Gastroesophageal sphincter (tissue), 4 donors: Measurements from ENCODE around the gene CD38. TPM values are rescaled to one million over a fixed set of nuclear protein-coding genes. Genes with fewer than 3 reads are reported as not detected.
"Not testable (repeated sequence)": the region's sequence is repeated elsewhere in the genome, so short reads cannot be mapped to it uniquely, and the experiment has no call there.

Source experiments
- ATAC-seq: fragments of 150-250 bp; one replicate; pipeline ENCODE4 v1.9.1; 2016; ENCODE audit warnings: mild to moderate bottlenecking, moderate library complexity
- H3K27ac ChIP-seq, 4 donors: fragments of 200-600 bp; sonication (generic) in 3 of 4; 1 replicate in 3 of 4; 2 replicates in 1 of 4; pipeline ENCODE4 v1.5.1; 2016 to 2019
- H3K27me3 ChIP-seq: fragments of 200-600 bp; sonication (generic); one replicate; pipeline ENCODE4 v1.5.1; 2019
- H3K36me3 ChIP-seq, 2 donors: fragments of 200-600 bp; sonication (generic); one replicate each; pipeline ENCODE4 v1.5.1; 2019; ENCODE audit warnings: control low read depth in 1 of 2
- H3K4me1 ChIP-seq, 3 donors: fragments of 200-600 bp; sonication (generic); 1 replicate in 2 of 3; 2 replicates in 1 of 3; pipeline ENCODE4 v1.5.1; 2016 to 2019; ENCODE audit warnings: control low read depth in 2 of 3
- H3K4me3 ChIP-seq, 2 donors: fragments of 200-600 bp; sonication (generic); one replicate each; pipeline ENCODE4 v1.5.1; 2019; ENCODE audit warnings: mild to moderate bottlenecking in 1 of 2, moderate library complexity in 1 of 2
- H3K9me3 ChIP-seq, 3 donors: fragments of 200-600 bp; sonication (generic); one replicate each; pipeline ENCODE4 v1.5.1; 2017 to 2019; ENCODE audit warnings: control low read depth in 2 of 3
- CTCF ChIP-seq, 4 experiments: fragments of 200-600 bp in 2 of 4; fragments of 450-650 bp in 2 of 4; sonication (generic) in 1 of 4; IDR thresholded peaks; one replicate each; pipeline ENCODE4 v1.5.1; 2017 to 2019; ENCODE audit warnings: antibody characterized with exemption in 4 of 4, mild to moderate bottlenecking in 2 of 4, moderate library complexity in 2 of 4
- EP300 ChIP-seq: sonication (generic); formaldehyde crosslinking; IDR thresholded peaks from one replicate; pipeline ENCODE4 v1.6.1; 2017; ENCODE audit warnings: antibody characterized with exemption, mild to moderate bottlenecking
- POLR2A ChIP-seq, 2 donors: fragments of 450-650 bp; IDR thresholded peaks; one replicate each; pipeline ENCODE4 v1.6.1; 2017; ENCODE audit warnings: antibody characterized with exemption in 2 of 2, mild to moderate bottlenecking in 2 of 2, moderate library complexity in 1 of 2
- POLR2AphosphoS5 ChIP-seq: sonication (generic); formaldehyde crosslinking; IDR thresholded peaks from one replicate; pipeline ENCODE4 v1.6.1; 2017; ENCODE audit warnings: antibody characterized with exemption
- WGBS, 2 donors: methylation state at CpG; one replicate each; pipeline ENCODE4 v1.1.5; 2018; ENCODE audit warnings: low coverage in 1 of 2; 5-methylcytosine and 5-hydroxymethylcytosine counted together
- total RNA-seq, 4 donors: library from RNA; depleted of rRNA; stranded (reverse); fragments of >200 nt; gene quantifications; one replicate each; pipeline ENCODE4 v1.1.0, GENCODE V29; 2016

The CD38 gene
- total RNA-seq, 4 donors from 2014 or later: 1.0 to 5.8 (median 2.4) TPM

GRCh38 chr4:15797320-15797719 lies 19.2 kb downstream of the CD38 start:
- WGBS, 2 donors: 62 to 75% methylated on average over 4 to 5 of the region's 5 CpGs
- Histone ChIP-seq H3K27me3 (no peaks in the 10 kb centered on the region), H3K27ac (no peak overlapping the region), H3K36me3 (no peaks in the 10 kb centered on the region), H3K9me3 (peaks cover 0 to 7% (median 0%) of the 10 kb centered on the region in 3 donors), H3K4me3 (no peak overlapping the region), H3K4me1 (no peaks in the 10 kb centered on the region)
- ATAC-seq: no peak
- TF ChIP-seq POLR2AphosphoS5 (no peak), EP300 (no peak), CTCF (IDR thresholded peaks at IDR 0.05) (no peak), POLR2A (IDR thresholded peaks at IDR 0.05) (no peak)

DNA sequence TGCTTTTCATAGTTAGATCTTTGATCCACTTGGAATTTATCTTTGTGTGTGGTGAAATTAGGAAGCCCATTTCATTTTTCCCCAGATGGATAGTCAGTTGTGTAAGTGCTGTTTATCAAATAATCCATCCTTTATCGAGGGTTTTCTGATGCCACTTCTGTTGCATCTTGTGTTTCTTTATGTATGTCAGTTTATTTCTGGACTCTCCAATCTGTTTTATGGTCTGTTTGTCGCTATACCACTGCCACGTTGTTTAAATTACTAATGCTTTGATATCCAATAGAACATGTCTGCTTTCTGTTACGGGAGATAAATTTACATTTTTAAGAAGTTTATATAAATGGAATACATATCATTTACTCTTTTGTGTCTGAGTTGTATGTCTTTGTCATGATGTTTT lies 21.0 kb downstream of the CD38 start:
- no peak overlapping the region for H3K4me3 ChIP-seq
- H3K4me1 ChIP-seq: no peaks in the 10 kb centered on the region
- H3K36me3 ChIP-seq: no peaks in the 10 kb centered on the region
- no peak overlapping the region for H3K27ac ChIP-seq
- H3K9me3 ChIP-seq: peaks cover 0 to 10% (median 0%) of the 10 kb centered on the region in 3 donors
- 55 to 57% methylated on average over 4 of the region's 4 CpGs for WGBS, 2 donors
- no peaks in the 10 kb centered on the region for H3K27me3 ChIP-seq
- no peak for TF ChIP-seq POLR2AphosphoS5
- no peak for TF ChIP-seq EP300
- no peak for TF ChIP-seq CTCF (IDR thresholded peaks at IDR 0.05)
- no peak for TF ChIP-seq POLR2A (IDR thresholded peaks at IDR 0.05)
- ATAC-seq: no peak

GRCh38 chr4:15799701-15800100 lies 21.6 kb downstream of the CD38 start:
- Histone ChIP-seq H3K4me3 (no peak overlapping the region), H3K27me3 (no peaks in the 10 kb centered on the region), H3K27ac (no peak overlapping the region), H3K4me1 (no peaks in the 10 kb centered on the region), H3K9me3 (peaks cover 0 to 10% (median 0%) of the 10 kb centered on the region in 3 donors), H3K36me3 (no peaks in the 10 kb centered on the region)
- TF ChIP-seq POLR2AphosphoS5 (no peak), EP300 (no peak), CTCF (IDR thresholded peaks at IDR 0.05) (no peak), POLR2A (IDR thresholded peaks at IDR 0.05) (no peak)
- ATAC-seq: no peak
- WGBS, 2 donors: 67 to 80% methylated on average over 1 of the region's 2 CpGs

DNA sequence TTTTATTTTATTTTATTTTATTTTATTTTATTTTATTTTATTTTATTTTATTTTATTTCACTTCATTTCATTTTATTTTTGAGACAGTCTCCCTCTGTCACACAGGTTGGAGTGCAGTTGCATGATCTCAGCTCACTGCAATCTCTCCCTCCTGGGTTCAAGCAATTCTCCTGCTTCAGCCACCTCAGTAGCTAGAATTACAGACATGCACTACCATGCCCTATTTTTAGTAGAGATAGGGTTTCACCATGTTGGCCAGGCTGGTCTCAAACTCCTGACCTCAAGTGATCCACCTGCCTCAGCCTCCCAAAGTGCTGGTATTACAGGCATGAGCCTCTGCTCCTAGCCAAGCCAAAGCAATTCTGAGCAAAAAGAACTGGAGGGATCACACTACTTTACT lies 24.4 kb downstream of the CD38 start:
- H3K9me3 ChIP-seq: peaks cover 0 to 10% (median 0%) of the 10 kb centered on the region in 3 donors
- not testable (repeated sequence) for H3K36me3 ChIP-seq

GRCh38 chr4:15805583-15806517 lies 27.7 kb downstream of the CD38 start:
- WGBS, 2 donors: 30 to 50% methylated on average over 2 to 5 of the region's 5 CpGs
- ATAC-seq: peak; percentile 53
- TF ChIP-seq EP300 (no peak), CTCF (IDR thresholded peaks at IDR 0.05) (peak; percentile 59 to 80 (median 72)), POLR2A (IDR thresholded peaks at IDR 0.05) (no peak), POLR2AphosphoS5 (no peak)

More for the DNA sequence above, 24.4 kb downstream of the CD38 start:
- H3K4me3 ChIP-seq, ATAC-seq, H3K27ac ChIP-seq, H3K27me3 ChIP-seq: not testable (repeated sequence)
- peaks cover 0 to 12% (median 4%) of the 10 kb centered on the region in 3 donors for H3K4me1 ChIP-seq

More at GRCh38 chr4:15805583-15806517, 27.7 kb downstream of the CD38 start:
- no peaks in the 10 kb centered on the region for H3K36me3 ChIP-seq
- peaks cover 0 to 10% (median 0%) of the 10 kb centered on the region in 3 donors for H3K9me3 ChIP-seq
- H3K4me3 ChIP-seq: no peak overlapping the region
- H3K27me3 ChIP-seq: no peaks in the 10 kb centered on the region
- H3K4me1 ChIP-seq: peaks cover 0 to 12% (median 4%) of the 10 kb centered on the region in 3 donors
- no peak overlapping the region for H3K27ac ChIP-seq
